Measurements from ENCODE around the gene ELOVL6. TPM values are rescaled to one million over a fixed set of nuclear protein-coding genes. Genes with fewer than 3 reads are reported as not detected.
A peak's percentile ranks its signal among the peaks of the same experiment; 100 is the strongest.

ELOVL6 gene
- total and polyA plus RNA-seq, 4 donors, result 19.5 to 38.8 (median 37.5) TPM

- Histone ChIP-seq H3K4me3 (ENCODE audit: low read depth in 1 of 3, low read length in 3 of 3) (no peak overlapping the region), H3K27ac (ENCODE audit: low read depth in 1 of 2, low read length in 2 of 2) (peak overlapping the region; percentile 6 to 36), H3K9ac (ENCODE audit: low read depth in 1 of 2, low read length in 2 of 2) (no peak overlapping the region), H3K27me3 (ENCODE audit: control insufficient read depth in 4 of 4, insufficient read depth in 4 of 4, low read length in 3 of 4) (no peaks in the 10 kb centered on the region), H3K9me3 (ENCODE audit: control insufficient read depth in 4 of 4, low read length in 3 of 4) (no peaks in the 10 kb centered on the region), H3K36me3 (ENCODE audit: control insufficient read depth in 4 of 4, insufficient read depth in 3 of 4, low read depth in 1 of 4, low read length in 3 of 4) (no peaks in the 10 kb centered on the region), H3K4me1 (ENCODE audit: control insufficient read depth in 4 of 4, insufficient read depth in 4 of 4, low read length in 3 of 4) (peaks cover 4 to 10% (median 9%) of the 10 kb centered on the region in 4 donors)
- no peak for TF ChIP-seq CTCF (IDR thresholded peaks at IDR 0.05; ENCODE audit: low read depth, low read length, missing input control)
- TF ChIP-seq MAX (IDR thresholded peaks at IDR 0.05), result no peak
- no peak for DNase-seq (ENCODE audit: low spot score)
- WGBS, result 74% methylated on average over 2 of the region's 2 CpGs
Observed at GRCh38 chr4:110164856-110165255, 33.6 kb downstream of the ELOVL6 start.

- Histone ChIP-seq H3K36me3 (ENCODE audit: control insufficient read depth in 4 of 4, insufficient read depth in 3 of 4, low read depth in 1 of 4, low read length in 3 of 4) (no peaks in the 10 kb centered on the region), H3K27me3 (ENCODE audit: control insufficient read depth in 4 of 4, insufficient read depth in 4 of 4, low read length in 3 of 4) (no peaks in the 10 kb centered on the region), H3K9me3 (ENCODE audit: control insufficient read depth in 4 of 4, low read length in 3 of 4) (no peaks in the 10 kb centered on the region), H3K27ac (ENCODE audit: low read depth in 1 of 2, low read length in 2 of 2) (no peak overlapping the region), H3K4me1 (ENCODE audit: control insufficient read depth in 4 of 4, insufficient read depth in 4 of 4, low read length in 3 of 4) (peaks cover 4 to 10% (median 9%) of the 10 kb centered on the region in 4 donors), H3K9ac (ENCODE audit: low read depth in 1 of 2, low read length in 2 of 2) (no peak overlapping the region), H3K4me3 (ENCODE audit: low read depth in 1 of 3, low read length in 3 of 3) (no peak overlapping the region)
- no peak for DNase-seq (ENCODE audit: low spot score)
- TF ChIP-seq SP1 (IDR thresholded peaks at IDR 0.05) (no peak), RXRA (IDR thresholded peaks at IDR 0.05) (no peak), JUND (IDR thresholded peaks at IDR 0.05) (no peak), MAX (IDR thresholded peaks at IDR 0.05) (no peak), CTCF (IDR thresholded peaks at IDR 0.05; ENCODE audit: low read depth, low read length, missing input control) (no peak), NR2F2 (IDR thresholded peaks at IDR 0.05) (no peak), FOXA2 (IDR thresholded peaks at IDR 0.05) (no peak), HNF4A (conservative IDR thresholded peaks at IDR 0.05) (no peak), EGR1 (IDR thresholded peaks at IDR 0.05; ENCODE audit: low read depth in 2 of 2) (no peak), ATF3 (IDR thresholded peaks at IDR 0.05) (no peak), YY1 (IDR thresholded peaks at IDR 0.05) (no peak), TAF1 (conservative IDR thresholded peaks at IDR 0.05) (no peak), REST (IDR thresholded peaks at IDR 0.05) (no peak), HNF4G (IDR thresholded peaks at IDR 0.05) (no peak), FOXA1 (IDR thresholded peaks at IDR 0.05) (no peak), GABPA (IDR thresholded peaks at IDR 0.05 in 1 of 2, conservative IDR thresholded peaks at IDR 0.05 in 1 of 2) (no peak), RAD21 (IDR thresholded peaks at IDR 0.05) (no peak), ZBTB33 (IDR thresholded peaks at IDR 0.05) (no peak)
- WGBS, result 93% methylated on average over 5 of the region's 5 CpGs
Observed at GRCh38 chr4:110164251-110164650, 34.2 kb downstream of the ELOVL6 start.
